Activated CD8-positive, alpha-beta memory T cell treated with anti-CD3 and anti-CD28 coated beads, Interleukin-2, amount 50 U/mL, for 4 hours (primary cell): ENCODE measurements around the gene SHANK1.
"Not testable (repeated sequence)": the region's sequence is repeated elsewhere in the genome, so short reads cannot be mapped to it uniquely, and the experiment has no call there.

ENCODE experiments used
- DNase-seq: peaks from one replicate; pipeline ENCODE4 v3.0.0-alpha.2; 2020

The SHANK1 gene

DNA sequence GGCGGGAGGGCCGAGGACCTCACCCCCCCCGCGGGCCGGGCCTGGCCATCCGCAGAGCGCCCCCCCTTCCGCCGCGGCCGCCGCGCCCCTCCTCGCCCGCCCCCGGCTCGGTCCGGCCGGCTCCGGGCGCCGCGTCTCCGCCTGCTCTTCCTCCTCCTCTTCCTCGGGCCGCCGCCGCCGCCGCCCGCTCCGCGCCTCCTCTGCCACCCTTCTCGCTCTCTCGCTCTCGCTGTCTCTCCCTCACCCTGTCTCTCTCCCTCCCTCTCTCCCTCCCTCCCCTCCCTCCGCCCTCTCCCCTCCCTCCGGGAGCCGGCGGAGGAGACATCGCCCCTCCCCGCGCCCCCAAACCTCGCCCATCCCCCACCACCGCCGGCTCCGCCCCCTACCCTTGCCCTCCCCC is at the start of gene SHANK1:
Gene SHANK1 (minus strand): TSS at position 237 of the 400 bp plus-strand sequence. CDS start 2,883 bp downstream, outside the sequence.
- DNase-seq = no peak

DNA sequence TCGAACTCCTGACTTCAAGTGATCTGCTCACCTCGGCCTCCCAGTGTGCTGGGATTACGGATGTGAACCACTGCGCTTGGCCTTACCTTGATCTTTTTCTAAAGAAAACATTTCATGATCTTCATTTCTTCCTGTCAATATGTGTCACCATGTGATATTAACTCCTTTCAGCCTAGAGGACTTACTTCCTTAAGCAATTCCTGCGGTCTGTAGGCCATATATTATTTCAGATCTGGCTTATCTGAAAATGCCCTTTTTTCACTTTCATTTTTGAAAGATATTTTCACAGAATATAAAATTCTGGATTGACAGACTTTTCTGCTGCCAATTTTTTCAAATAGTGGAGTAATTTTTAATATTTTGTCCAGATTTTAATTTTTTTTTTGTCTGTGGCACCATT is 48.7 kb upstream of the SHANK1 start:
- DNase-seq = no peak

DNA sequence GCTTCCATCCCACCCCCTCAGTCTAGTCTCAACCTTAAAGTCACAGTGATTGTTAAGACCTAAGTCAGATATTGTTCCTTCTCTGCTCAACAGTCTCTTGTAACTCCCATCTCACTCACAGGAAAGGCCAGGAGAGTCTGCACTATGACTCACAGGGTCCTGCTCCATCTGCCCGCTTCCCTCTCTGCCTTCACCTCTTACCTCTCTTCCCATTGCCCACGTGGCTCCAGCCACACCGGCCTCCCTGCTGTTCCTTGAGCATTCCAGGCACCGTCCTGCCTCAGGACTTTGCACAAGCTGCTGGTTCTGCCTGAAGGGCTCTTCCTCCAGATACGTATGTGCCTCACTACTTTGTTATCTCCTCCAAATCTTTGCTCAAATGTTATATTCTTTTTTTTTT is 47.7 kb upstream of the SHANK1 start:
- DNase-seq = not testable (repeated sequence)

DNA sequence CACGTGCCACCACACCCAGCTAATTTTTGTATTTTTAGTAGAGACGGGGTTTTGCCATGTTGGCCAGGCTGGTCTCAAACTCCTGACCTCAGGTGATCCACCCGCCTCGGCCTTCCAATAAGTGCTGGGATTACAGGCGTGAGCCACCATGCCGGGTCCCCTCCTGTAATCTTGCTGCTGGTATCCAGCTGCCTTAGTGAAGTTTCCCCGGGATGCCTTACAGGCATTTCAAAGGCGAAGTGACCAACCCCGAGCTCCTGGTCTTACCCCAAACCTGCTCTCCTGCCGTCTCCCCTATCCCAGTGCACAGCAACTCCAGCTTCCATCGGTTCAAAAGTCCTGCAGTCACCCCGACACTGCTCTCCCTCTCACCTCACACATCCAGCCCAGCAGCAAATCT is 47.1 kb upstream of the SHANK1 start:
- DNase-seq = not testable (repeated sequence)

DNA sequence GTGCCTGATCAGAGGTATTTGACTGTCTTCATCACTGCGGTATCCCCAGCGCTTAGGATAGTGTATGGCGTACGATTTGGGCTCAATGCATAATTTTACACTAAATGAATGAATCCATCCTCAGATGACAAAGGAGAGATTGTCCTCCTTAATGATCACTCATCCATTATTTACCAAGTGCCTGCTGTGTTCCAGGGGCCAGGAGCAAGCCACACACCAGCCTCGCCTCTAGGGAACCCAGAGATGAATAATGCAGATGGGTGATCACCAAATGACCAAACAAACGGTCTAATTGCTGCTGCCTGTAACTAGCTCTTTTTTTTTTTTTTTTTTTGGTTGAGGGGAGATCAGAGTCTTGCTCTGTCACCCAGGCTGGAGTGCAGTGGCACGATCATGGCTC is 44.8 kb upstream of the SHANK1 start:
- DNase-seq = no peak

DNA sequence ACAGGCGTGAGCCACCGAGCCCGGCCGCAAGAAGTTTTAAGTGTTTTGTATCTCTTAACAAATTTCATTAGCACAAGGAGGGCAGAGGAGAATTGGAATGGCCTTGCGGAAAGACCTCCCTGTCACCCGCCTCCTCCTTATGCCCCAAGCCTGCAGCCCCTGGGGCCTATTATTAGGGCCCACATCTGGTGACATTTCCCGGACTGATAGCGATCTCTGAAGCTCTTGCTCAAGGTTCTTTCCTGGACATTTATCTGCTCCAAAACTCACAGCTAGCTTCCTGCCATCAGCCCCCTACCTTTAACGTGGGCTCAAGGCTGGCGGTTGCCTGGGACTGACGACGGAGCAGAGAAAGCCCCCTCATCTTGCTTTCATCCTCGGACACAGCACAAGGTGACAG is 43.9 kb upstream of the SHANK1 start:
- not testable (repeated sequence) for DNase-seq

DNA sequence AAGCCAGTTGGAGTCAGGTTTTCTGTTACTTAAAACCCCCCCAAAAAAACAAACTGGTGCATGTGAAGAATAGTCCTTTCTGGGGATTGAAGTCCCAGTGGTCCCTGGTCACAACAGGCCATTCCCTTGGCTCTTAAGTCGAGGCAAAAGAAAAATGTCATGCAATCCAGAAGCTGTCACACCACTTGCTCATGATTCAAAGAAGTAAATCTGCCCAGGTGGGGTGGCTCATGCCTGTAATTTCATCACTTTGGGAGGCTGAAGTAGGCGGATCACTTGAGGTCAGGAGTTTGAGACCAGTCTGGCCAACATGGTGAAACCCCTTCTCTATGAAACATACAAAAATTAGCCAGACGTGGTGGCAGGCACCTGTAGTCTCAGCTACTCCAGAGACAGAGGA is 41.9 kb upstream of the SHANK1 start:
- DNase-seq = not testable (repeated sequence)

DNA sequence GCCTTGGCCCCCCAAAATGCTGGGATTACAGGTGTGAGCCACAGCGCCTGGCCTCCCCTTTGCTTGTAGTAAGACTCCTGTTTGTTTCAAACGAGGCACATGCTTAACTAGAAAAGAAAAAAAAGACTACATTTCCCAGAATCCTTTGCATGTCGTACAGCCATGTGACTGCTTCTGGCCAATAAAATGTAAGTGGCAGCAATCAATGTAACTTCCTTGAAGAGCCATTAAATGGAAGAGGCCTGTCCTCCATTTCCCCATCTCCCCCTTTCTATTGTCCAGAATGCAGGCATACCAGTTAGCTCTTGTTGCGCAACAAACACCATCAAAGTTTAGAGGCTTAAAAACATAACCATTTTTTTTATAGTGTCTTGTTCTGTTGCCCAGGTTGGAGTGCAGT is 40.3 kb upstream of the SHANK1 start:
- no peak for DNase-seq

DNA sequence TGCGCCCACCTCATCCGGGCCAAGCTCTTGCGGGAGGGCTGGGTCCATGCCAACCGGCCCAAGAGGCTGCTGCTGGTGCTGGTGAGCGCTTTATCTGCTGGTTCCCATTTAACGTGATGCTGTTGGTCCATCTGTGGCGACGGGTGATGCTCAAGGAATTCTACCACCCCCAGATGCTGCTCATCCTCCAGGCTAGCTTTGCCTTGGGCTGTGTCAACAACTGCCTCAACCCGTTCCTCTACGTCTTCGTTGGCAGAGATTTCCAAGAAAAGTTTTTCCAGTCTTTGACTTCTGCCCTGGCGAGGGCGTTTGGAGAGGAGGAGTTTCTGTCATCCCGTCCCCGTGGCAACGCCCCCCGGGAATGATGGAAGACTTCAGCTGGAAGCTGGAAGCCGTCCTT is 39.5 kb upstream of the SHANK1 start:
- not testable (repeated sequence) for DNase-seq

DNA sequence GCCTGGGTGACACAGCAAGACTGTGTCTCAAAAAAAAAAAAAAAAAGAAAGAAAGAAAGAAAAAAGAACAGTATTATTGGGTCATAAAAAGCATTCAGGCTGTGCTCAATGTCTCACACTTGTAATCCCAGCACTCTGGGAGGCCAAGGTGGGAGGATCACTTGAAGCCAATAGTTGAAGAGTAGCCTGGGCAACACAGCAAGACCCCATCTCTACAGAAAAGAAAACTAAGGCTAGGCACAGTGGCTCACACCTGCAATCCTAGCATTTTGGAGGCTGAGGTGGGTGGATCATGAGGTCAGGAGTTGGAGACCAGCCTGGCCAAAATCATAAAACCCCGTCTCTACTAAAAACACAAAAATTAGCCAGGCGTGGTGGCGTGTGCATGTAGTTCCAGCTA is 38.0 kb upstream of the SHANK1 start:
- DNase-seq = not testable (repeated sequence)

DNA sequence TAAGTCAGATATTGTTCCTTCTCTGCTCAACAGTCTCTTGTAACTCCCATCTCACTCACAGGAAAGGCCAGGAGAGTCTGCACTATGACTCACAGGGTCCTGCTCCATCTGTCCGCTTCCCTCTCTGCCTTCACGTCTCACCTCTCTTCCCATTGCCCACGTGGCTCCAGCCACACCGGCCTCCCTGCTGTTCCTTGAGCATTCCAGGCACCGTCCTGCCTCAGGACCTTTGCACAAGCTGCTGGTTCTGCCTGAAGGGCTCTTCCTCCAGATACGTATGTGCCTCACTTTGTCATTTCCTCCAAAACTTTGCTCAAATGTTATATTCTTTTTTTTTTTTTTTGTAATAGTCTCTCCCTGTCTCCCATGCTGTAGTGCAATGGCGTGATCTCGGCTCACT is 36.6 kb upstream of the SHANK1 start:
- DNase-seq = not testable (repeated sequence)

DNA sequence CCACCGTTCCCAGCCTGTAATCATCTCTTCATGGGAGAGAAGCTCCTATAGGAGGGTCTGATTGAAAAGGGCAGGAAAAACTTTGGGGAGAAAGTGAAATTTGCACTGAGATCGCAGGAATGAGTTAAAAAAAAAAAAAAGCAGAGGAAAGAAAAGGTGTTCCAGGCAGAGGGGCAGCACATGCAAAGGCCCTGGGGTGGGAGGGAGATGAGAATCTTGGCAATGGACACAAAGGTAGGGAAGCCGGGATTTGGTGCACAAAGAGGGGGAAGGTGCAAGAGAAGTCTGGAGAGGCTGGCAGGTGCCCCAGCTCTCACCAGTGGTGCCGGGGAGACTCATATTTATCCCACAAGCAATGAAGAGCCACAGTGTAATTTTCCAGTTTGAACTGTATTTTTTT is 34.3 kb upstream of the SHANK1 start:
- no peak for DNase-seq

DNA sequence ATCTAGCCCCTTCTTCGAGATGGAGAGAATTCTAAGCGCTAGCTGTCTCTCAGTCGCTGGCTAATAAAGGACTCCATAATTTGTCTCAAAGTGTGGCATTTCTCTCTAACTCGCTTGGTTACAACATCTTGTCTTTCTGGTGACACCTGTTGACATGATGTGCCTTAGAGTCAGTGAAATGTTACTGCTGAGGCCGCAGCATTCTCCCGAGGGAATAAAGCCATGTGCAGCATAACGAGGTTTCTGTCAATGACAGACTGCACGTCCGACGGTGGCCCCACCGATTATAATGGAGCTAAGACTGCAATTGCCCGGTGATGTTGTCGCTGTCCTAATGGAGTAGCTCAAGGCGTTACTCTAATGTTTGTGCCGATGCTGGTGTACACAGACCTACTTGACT is 30.4 kb upstream of the SHANK1 start:
- DNase-seq = no peak

DNA sequence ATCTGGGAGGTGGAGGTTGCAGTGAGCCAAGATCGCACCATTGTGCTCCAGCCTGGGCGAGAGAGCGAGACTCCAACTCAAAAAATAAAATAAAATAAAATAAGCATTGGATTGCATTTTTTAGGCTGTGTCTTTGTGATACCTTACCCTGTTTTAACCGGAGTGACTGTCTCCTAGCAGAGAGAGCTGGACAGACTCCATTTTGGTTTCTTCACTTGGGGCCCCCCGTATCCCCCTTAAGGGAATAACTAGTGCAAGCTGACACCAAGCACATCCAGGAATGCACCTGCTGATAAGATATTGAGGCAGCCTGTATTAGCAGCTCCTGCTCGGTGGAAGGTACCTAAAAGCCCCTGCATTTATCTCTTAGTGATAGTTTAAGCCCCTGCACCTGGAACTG is 29.9 kb upstream of the SHANK1 start:
- DNase-seq = no peak

DNA sequence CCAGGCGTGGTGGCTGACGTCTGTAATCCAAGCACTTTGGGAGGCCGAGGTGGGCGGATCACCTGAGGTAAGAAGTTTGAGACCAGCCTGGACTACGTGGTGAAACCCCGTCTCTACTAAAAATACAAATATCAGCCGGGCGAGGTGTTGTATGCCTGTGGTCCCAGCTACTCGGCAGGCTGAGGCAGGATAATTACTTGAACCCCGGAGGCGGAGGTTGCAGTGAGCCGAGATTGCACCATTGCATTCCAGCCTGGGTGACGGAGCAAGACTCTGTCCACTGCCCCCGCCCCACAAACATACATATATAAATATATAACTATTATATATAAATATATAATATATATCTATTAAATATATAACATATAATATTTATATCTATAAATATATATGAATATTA is 27.5 kb upstream of the SHANK1 start:
- DNase-seq = not testable (repeated sequence)

DNA sequence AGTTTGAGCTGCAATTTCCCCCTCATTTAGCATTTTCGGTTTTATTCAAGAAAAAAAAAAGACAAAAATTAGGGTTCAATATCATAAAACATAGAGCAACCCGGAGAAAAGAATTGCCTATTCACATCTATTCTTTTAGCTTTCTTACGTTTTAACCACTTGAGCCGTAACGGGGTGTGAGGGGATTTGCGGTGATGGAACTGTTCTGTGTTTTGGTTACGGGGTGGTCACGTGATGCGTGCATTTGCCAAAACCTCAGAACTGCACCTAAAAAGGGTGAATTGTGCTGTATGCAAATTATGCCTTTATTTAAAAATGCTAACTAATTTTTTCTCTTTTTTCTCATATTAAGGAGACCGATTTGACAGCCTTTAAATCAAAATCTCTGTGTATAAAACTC is 25.6 kb upstream of the SHANK1 start:
- DNase-seq = no peak

DNA sequence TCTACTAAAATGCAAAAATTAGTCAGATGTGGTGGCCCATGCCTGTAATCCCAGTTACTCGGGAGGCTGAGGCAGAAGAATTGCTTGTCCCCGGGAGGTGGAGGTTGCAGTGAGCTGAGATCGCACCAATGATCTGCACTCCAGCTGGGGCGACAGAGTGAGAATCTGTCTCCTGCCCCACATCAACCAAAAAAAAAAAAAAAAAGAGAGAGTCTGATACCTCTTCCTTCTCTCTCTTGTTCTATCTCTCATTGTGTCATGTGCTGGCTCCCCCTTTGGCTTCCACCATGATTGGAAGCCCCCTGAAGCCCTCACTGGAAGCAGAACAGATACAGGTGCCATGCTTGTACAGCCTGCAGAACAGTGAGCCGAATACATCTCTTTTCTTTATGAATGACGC is 23.9 kb upstream of the SHANK1 start:
- no peak for DNase-seq

DNA sequence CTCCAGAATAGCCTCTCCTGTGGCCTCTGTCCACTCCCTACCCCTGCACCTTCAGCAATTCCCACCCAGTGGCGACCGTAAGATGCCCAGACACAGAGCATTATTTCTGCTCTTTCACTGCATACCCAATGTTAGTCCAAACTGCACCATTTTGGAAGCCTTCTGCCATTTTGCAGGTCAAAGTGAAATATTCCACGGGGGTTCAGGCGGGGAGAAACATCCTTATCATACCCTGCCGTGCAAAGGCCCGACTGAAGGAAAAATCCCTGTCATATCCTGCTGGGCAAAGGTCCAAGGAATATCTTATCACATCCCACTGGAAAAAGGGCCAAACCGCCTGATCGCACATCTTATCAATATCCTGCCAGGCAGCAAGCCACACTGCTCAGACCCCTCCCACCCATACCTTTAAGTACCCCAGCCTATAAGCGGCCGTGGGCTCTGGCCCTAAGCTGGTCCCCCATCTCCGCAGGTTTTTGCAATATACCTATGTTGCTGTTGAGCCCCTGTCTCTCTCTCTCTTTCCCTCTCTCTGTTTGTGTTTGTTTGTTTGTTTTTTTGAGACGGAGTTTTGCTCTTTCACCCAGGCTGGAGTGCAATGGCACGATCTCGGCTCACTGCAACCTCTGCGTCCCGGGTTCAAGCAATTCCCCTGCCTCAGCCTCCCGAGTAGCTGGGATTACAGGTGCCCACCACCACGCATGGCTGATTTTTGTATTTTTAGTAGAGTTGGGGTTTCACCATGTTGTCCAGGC is 21.8 kb upstream of the SHANK1 start:
- no peak for DNase-seq

DNA sequence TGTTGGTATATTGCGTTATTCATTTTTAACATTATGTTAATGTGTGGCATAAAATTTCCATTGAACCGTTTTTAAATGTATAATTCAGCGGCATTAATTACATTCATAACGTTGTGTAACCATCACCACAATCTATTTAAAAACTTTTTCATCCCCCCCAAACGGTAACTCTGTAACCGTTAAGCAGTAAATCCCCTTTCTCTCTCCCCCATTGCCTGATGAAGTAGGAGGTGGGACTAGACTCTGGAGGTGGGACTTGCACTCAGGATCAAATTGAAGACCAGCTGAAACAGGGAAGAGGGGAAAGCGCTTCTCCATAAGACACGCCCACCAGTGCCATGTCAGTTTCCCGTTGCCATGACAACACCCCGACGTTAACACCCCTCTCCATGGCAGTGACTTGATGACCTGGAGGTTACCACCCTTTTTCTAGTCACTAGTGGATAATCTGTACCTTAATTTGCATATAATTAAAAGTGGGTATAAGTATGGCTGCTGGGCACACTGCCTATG is 20.4 kb upstream of the SHANK1 start:
- no peak for DNase-seq

DNA sequence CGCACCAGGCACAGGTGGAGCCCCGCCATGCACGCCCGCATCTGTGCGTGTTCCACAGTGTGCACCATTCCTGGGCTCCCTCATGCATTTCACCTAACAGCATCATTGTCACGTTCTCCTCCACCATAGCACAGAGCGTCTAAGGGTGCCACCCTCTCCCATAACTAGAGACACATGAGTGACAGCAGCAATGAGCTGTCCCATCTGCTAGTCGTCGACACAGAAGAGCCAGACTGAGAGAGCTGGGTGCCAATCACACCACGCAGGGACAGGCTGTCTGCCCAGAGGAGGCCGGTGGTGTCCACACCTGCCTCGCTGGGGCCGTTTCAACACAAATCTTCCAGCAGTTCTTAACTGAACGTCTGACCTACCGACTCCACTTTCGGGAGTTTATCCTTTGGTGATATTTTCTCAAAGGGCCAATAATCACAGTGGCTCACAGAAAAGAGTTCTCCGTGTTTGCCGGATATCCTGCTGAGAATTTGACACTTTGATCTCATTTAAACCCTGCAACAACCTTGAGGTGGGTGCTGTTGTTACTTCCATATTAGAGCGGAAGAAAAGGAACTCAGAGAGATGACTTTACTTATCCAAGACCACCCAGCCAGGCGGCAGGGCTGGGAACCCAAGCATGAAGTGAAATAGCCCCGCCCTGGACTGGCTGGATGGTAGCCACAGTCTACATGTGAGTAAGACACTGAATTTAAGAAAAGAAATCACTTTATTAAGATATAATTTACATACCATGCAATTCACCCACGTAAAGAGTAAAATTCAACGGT is 19.7 kb upstream of the SHANK1 start:
- no peak for DNase-seq

DNA sequence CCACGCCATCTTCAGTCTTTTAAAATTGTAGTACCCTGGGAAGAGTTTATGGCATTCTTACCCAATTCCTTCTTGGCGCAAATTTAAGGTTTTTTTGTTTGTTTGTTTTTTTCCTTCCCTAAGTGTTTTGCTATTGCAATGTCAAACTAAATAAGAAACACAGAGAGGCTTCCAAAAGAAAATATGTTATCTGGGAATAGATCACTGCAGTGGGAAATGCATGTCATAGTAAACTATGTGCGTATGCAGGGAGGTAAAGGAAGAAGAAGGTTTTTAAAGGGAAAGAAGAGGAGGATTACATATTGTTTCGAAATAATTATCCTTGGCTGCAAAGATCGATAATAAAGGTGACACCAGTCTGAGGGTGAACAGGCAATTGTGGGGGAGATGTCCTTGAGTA is 16.7 kb upstream of the SHANK1 start:
- DNase-seq = no peak

DNA sequence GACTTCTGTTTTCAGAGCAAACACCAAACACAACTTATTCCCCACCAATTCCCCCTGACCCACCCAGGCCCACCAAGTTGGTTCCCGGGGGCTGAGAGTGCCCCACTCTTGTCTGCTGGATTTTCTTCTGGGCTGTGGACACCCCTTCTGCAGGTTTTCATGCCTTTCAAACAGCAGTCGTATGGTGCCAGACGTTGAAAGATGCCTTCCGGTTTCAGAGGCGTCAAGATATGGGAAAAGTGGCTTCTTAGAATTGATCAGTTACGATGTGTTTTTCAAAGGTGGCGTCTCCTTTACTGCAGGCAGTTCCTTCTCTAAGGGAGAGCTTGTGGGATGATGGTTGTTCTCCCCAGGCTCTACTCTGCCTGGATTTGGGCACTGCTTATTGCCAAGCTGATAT is 16.3 kb upstream of the SHANK1 start:
- DNase-seq = no peak

DNA sequence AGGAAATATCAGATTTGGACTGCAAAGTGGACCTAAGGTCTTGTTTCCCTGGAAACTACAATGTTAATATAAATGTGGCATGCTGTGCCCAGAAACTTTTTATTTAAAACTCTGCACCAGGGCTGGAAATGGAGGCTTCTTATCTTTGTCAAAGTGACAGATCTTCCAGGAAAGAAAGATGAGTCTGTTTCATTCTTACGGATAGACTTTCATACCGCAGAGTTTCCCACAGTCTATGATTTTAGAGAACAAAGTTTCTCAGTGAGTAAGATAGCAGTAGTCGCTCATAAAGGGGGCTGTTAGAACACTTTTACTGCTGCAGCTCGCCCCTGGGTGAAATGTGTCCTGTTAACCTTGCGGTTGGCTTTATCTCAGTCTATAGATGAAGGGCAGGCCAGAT is 10.3 kb upstream of the SHANK1 start:
- DNase-seq = no peak

DNA sequence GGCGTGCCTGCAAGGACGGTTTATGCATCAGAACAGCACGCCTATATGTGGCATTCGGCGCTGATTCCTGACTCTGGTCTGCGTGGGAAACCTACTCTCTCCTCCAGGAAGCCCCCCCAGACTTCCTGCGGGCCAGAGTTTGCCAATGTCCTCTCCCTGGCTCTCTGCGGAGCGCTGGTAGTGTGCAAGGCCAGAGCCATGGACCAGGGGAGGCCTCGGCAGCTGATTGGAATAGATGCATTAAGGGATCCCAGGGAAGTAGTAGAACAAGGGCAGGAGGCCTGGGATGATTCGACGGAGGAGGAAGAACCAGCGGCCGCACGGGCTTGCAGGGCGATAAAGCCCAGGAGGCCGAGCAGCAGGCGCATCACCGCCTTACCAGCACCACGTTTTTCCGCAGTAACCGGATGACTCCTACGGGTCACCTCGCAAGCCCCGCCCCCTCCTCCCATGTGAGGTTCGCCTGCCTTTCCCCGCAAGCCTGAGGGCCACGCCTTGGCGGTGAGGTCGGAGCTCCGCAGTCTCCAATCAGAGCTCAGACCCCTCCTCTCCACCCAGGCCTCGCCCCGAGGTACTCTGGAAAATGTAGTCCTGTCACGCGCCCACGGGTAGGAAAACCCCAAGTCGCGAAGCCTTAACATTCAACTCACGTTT is 8.6 kb upstream of the SHANK1 start:
- DNase-seq = peak; percentile 87
